HEK293 (cell line): ENCODE data around the gene ARHGEF28.

ENCODE experiments used
- ZNF335 ChIP-seq: fragments of 450-650 bp; formaldehyde crosslinking; conservative IDR thresholded peaks from 2 replicates; pipeline ENCODE4 v1.5.1; 2016; ENCODE audit warnings: missing biosample characterization, missing genetic modification characterization
- TF ChIP-seq, protein P1 (sequence below): fragments of 450-650 bp; formaldehyde crosslinking; IDR thresholded peaks from 2 replicates; pipeline ENCODE4 v1.5.1; 2016; ENCODE audit warnings: missing biosample characterization, missing genetic modification characterization

DNA sequence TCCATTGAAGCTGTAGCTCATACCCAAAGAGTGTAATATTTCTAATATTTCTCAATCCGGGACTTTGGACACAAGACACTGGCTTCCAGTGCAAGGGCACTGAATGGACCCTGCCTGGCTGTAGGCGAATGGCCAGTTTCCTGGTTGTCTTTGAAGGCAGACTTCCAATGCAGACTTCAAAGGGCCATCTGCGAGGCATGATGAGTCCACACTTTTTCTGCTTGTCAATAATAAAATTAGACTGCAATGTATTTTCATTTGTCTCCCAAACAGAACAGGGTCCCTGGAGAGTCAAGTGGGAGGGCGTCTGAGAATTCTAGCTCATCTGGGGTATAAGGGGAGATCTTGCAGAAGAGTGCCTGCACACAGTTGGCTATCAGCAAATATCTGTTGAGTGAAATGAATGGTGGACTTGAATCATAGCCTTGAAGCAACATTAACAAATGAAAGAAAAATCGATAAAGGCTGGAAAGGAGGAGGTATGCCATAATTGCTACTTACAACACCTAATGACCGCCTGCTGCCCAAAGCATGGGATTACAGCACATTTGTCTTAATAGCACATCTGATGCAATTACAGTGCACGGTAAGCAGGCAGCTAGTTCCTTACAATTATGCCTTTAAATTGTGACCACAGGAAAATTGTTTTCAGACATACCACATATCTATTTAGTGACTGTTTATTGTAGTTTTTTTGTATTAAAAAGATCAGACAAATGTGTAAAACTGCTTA, 137.5 kb downstream of the ARHGEF28 start:
- TF ChIP-seq ZNF335 (tag by site-specific recombination): no peak
- TF ChIP-seq, protein P1, sequence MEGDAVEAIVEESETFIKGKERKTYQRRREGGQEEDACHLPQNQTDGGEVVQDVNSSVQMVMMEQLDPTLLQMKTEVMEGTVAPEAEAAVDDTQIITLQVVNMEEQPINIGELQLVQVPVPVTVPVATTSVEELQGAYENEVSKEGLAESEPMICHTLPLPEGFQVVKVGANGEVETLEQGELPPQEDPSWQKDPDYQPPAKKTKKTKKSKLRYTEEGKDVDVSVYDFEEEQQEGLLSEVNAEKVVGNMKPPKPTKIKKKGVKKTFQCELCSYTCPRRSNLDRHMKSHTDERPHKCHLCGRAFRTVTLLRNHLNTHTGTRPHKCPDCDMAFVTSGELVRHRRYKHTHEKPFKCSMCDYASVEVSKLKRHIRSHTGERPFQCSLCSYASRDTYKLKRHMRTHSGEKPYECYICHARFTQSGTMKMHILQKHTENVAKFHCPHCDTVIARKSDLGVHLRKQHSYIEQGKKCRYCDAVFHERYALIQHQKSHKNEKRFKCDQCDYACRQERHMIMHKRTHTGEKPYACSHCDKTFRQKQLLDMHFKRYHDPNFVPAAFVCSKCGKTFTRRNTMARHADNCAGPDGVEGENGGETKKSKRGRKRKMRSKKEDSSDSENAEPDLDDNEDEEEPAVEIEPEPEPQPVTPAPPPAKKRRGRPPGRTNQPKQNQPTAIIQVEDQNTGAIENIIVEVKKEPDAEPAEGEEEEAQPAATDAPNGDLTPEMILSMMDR: no peak
